HepG2 (cell line): ENCODE results near the gene IFNK. TPM values are rescaled to one million over a fixed set of nuclear protein-coding genes. Genes with fewer than 3 reads are reported as not detected.

ENCODE experiments used
- ELF4 ChIP-seq: sonication (generic); formaldehyde crosslinking; IDR thresholded peaks from 2 replicates; pipeline ENCODE4 v1.5.0; 2020; ENCODE audit warnings: missing genetic modification reagents, mild to moderate bottlenecking, moderate library complexity, borderline replicate concordance
- EP300 ChIP-seq, 3 experiments: sonication (generic) in 1 of 3; formaldehyde crosslinking in 1 of 3; IDR thresholded peaks; 2 replicates each; pipeline versions ENCODE4 v1.5.1 to v1.6.1; 2011 to 2020; ENCODE audit warnings: low read depth in 2 of 3, low read length in 2 of 3, borderline replicate concordance in 1 of 3, improper control_type of control experiment in 1 of 3, mild to moderate bottlenecking in 1 of 3, missing genetic modification reagents in 1 of 3, moderate library complexity in 1 of 3
- FOSL2 ChIP-seq: sonication (generic); formaldehyde crosslinking; IDR thresholded peaks from 2 replicates; pipeline ENCODE4 v1.4.0; 2020; ENCODE audit warnings: missing genetic modification reagents
- FOXA3 ChIP-seq: IDR thresholded peaks from 2 replicates; pipeline ENCODE4 v1.6.1; 2016; ENCODE audit warnings: missing genetic modification reagents, missing compliant biosample characterization
- GATAD2A ChIP-seq: IDR thresholded peaks from 2 replicates; pipeline ENCODE4 v1.6.1; 2016
- KDM6A ChIP-seq: IDR thresholded peaks from 2 replicates; pipeline ENCODE4 v1.6.1; 2016; ENCODE audit warnings: low read depth
- POLR2AphosphoS2 ChIP-seq: IDR thresholded peaks from 2 replicates; pipeline ENCODE4 v1.6.1; 2011; ENCODE audit warnings: low read depth, low read length, improper control_type of control experiment
- RFX1 ChIP-seq: fragments of 450-650 bp; IDR thresholded peaks from 2 replicates; pipeline ENCODE4 v1.6.1; 2017
- SAP130 ChIP-seq: IDR thresholded peaks from 2 replicates; pipeline ENCODE4 v1.6.1; 2016; ENCODE audit warnings: low read depth
- ZNF256 ChIP-seq: sonication (generic); formaldehyde crosslinking; conservative IDR thresholded peaks from 2 replicates; pipeline ENCODE4 v1.4.0; 2020; ENCODE audit warnings: missing genetic modification reagents
- ZNF33B ChIP-seq: sonication (generic); formaldehyde crosslinking; IDR thresholded peaks from 2 replicates; pipeline ENCODE4 v1.5.1; 2020; ENCODE audit warnings: mild to moderate bottlenecking, missing genetic modification reagents
- polyA plus RNA-seq, 8 experiments: library from polyadenylated mRNA; depleted of rRNA in 3 of 8; stranded (reverse) in 7 of 8; unstranded in 1 of 8; fragments of >200 nt; fragmentation: Illumina TruSeq in 4 of 8; extraction: Trizol in 4 of 8; gene quantifications; 2 replicates each; pipeline versions ENCODE4 v1.2.1 to v1.2.3, GENCODE V29; 2011 to 2016; ENCODE audit warnings: low read depth in 4 of 8, missing spikeins in 1 of 8, mixed read lengths in 1 of 8; ENCODE audit not compliant: insufficient read depth in 1 of 8
- total RNA-seq, 5 experiments: library from RNA; depleted of rRNA; stranded (reverse); fragments of >200 nt; fragmentation: Illumina TruSeq; extraction: Trizol; gene quantifications; 2 replicates each; pipeline ENCODE4 v1.2.3, GENCODE V29; 2016; ENCODE audit warnings: low read depth in 1 of 5
- TF ChIP-seq, protein P1 (sequence below): sonication (generic); formaldehyde crosslinking; IDR thresholded peaks from 2 replicates; pipeline ENCODE4 v1.4.0; 2020; ENCODE audit warnings: missing genetic modification reagents
- TF ChIP-seq, protein P2 (sequence below): sonication (generic); formaldehyde crosslinking; IDR thresholded peaks from 2 replicates; pipeline ENCODE4 v1.4.0; 2020; ENCODE audit warnings: missing genetic modification reagents
- TF ChIP-seq, protein P3 (sequence below): sonication (generic); formaldehyde crosslinking; IDR thresholded peaks from 2 replicates; pipeline ENCODE4 v1.8.1; 2023; ENCODE audit warnings: mild to moderate bottlenecking, moderate library complexity, missing genetic modification reagents
- TF ChIP-seq, protein P4 (sequence below): sonication (generic); formaldehyde crosslinking; IDR thresholded peaks from 2 replicates; pipeline ENCODE4 v1.5.0; 2020; ENCODE audit warnings: missing genetic modification reagents
- TF ChIP-seq, protein P5 (sequence below): IDR thresholded peaks from 2 replicates; pipeline ENCODE4 v1.4.0; 2020; ENCODE audit warnings: mild to moderate bottlenecking, missing genetic modification reagents

IFNK gene
- total and polyA plus RNA-seq, 2 of the 13 experiments (the other 11 are each of a cell fraction or from before 2014, with no cell fraction given): not detected

DNA sequence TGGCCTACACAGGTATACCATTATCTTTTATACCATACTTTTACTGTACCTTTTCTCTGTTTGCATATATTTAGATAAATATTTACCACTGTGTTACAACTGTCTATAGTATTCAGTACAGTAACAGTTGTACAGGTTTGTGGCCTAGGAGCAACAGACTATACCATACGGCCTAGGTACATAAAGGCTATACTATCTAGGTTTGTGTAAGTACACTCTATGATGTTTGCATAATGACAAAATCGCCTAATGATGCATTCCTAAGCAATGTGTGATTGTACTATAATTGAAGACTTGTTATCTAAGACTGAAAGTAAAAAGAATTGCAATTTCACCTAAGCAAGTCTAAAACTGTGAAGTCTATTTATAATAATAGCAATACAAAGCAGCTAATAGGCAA lies 45.3 kb downstream of the IFNK start (continued):
- TF ChIP-seq, protein P1, sequence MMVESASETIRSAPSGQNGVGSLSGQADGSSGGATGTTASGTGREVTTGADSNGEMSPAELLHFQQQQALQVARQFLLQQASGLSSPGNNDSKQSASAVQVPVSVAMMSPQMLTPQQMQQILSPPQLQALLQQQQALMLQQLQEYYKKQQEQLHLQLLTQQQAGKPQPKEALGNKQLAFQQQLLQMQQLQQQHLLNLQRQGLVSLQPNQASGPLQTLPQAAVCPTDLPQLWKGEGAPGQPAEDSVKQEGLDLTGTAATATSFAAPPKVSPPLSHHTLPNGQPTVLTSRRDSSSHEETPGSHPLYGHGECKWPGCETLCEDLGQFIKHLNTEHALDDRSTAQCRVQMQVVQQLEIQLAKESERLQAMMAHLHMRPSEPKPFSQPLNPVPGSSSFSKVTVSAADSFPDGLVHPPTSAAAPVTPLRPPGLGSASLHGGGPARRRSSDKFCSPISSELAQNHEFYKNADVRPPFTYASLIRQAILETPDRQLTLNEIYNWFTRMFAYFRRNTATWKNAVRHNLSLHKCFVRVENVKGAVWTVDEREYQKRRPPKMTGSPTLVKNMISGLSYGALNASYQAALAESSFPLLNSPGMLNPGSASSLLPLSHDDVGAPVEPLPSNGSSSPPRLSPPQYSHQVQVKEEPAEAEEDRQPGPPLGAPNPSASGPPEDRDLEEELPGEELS (CRISPR knock-in tag): 0 out of 2 replicates have a peak, but pooled peaks have one; percentile 15
- no peak for TF ChIP-seq KDM6A (CRISPR knock-in tag)
- TF ChIP-seq, protein P2, sequence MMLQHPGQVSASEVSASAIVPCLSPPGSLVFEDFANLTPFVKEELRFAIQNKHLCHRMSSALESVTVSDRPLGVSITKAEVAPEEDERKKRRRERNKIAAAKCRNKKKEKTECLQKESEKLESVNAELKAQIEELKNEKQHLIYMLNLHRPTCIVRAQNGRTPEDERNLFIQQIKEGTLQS (CRISPR knock-in tag): peak; percentile 70; the same call in 1 of the 2 replicates
- TF ChIP-seq ZNF33B (CRISPR knock-in tag): no peak
- peak in 1 of 2 experiments; percentile 51; a peak in 1 of 4 replicates for TF ChIP-seq EP300 (IDR thresholded peaks at IDR 0.05; ENCODE audit: low read depth in 2 of 2, low read length in 2 of 2)
- TF ChIP-seq EP300 (CRISPR knock-in tag; IDR thresholded peaks at IDR 0.05; ENCODE audit: borderline replicate concordance): peak; percentile 42; the same call in 1 of the 2 replicates
- TF ChIP-seq SAP130: peak; percentile 37
- TF ChIP-seq RFX1: no peak
- peak; percentile 73 for TF ChIP-seq FOXA3 (CRISPR knock-in tag)
- TF ChIP-seq GATAD2A (CRISPR knock-in tag): 0 out of 2 replicates have a peak, but pooled peaks have one; percentile 18
- TF ChIP-seq FOSL2 (CRISPR knock-in tag): peak; percentile 52; the same call in 1 of the 2 replicates
- no peak for TF ChIP-seq ELF4 (CRISPR knock-in tag)
- no peak for TF ChIP-seq POLR2AphosphoS2
- TF ChIP-seq, protein P3, sequence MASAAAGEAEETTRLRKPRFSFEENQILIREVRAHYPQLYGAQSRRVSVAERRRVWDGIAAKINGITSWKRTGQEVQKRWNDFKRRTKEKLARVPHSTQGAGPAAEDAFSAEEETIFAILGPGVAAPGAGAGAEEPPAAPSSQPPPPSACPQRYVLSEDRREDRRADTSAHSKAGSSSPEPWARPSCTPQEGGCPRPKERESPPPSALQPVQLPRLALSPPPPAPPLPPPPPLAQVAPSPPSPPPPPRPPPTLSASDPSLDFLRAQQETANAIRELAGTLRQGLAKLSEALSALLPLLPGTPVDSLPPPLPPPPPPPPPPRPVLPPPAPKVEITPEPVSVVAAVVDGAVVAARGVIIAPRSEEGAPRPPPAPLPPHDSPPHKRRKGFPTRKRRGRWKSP: no peak
- TF ChIP-seq, protein P4, sequence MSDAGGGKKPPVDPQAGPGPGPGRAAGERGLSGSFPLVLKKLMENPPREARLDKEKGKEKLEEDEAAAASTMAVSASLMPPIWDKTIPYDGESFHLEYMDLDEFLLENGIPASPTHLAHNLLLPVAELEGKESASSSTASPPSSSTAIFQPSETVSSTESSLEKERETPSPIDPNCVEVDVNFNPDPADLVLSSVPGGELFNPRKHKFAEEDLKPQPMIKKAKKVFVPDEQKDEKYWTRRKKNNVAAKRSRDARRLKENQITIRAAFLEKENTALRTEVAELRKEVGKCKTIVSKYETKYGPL (CRISPR knock-in tag): no peak
- TF ChIP-seq ZNF256: no peak
- TF ChIP-seq, protein P5, sequence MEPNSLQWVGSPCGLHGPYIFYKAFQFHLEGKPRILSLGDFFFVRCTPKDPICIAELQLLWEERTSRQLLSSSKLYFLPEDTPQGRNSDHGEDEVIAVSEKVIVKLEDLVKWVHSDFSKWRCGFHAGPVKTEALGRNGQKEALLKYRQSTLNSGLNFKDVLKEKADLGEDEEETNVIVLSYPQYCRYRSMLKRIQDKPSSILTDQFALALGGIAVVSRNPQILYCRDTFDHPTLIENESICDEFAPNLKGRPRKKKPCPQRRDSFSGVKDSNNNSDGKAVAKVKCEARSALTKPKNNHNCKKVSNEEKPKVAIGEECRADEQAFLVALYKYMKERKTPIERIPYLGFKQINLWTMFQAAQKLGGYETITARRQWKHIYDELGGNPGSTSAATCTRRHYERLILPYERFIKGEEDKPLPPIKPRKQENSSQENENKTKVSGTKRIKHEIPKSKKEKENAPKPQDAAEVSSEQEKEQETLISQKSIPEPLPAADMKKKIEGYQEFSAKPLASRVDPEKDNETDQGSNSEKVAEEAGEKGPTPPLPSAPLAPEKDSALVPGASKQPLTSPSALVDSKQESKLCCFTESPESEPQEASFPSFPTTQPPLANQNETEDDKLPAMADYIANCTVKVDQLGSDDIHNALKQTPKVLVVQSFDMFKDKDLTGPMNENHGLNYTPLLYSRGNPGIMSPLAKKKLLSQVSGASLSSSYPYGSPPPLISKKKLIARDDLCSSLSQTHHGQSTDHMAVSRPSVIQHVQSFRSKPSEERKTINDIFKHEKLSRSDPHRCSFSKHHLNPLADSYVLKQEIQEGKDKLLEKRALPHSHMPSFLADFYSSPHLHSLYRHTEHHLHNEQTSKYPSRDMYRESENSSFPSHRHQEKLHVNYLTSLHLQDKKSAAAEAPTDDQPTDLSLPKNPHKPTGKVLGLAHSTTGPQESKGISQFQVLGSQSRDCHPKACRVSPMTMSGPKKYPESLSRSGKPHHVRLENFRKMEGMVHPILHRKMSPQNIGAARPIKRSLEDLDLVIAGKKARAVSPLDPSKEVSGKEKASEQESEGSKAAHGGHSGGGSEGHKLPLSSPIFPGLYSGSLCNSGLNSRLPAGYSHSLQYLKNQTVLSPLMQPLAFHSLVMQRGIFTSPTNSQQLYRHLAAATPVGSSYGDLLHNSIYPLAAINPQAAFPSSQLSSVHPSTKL (CRISPR knock-in tag): peak; percentile 65; the same call in 1 of the 2 replicates
